GM10248 (cell line): ENCODE measurements around the gene LILRB5.

ENCODE experiments used
- CTCF ChIA-PET: fragments of 300-600 bp; sonication (Branson Sonifier 250); formaldehyde crosslinking; extraction: SDS; loops from one replicate; lab custom pipeline; 2021; ENCODE audit warnings: antibody characterized with exemption; lab: Yijun Ruan, JAX
- POLR2A ChIA-PET: fragments of 350-650 bp; sonication (Branson Sonifier 250); formaldehyde crosslinking; extraction: SDS; loops from one replicate; lab custom pipeline; 2020; ENCODE audit warnings: antibody characterized with exemption; lab: Yijun Ruan, JAX
- DNase-seq: peaks from one replicate; pipeline ENCODE4 v3.0.0; 2012; ENCODE audit errors: extremely low spot score
- TF ChIP-seq, protein P1 (sequence below): IDR thresholded peaks from 2 replicates; pipeline ENCODE4 v1.5.1; 2012; ENCODE audit warnings: mild to moderate bottlenecking, low read depth; ENCODE audit errors: extremely low read depth, missing control alignments, control extremely low read depth

LILRB5 gene

DNA sequence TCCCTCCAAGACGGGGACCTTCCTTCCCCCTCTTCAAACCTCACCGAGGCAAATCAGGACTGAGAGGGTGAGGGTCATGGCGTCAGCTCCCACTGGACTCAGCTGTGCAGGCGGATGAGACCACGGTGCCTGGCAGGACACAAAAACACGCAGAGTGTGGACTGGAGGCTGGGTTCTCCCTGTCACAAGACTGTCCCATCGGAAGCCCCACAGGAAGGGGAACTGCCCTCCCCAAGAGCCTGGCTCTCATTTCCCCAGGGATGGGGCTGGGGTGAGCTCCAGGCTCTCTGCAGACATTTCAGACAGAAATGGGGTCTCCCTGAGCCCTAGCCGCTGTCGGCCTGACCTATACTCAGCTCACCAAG is at the start of gene LILRB5:
TSS of gene LILRB5 (minus strand) at position 158 of the 365 bp plus-strand sequence. CDS start at position 78, 80 bp downstream.
- TF ChIP-seq, protein P1, sequence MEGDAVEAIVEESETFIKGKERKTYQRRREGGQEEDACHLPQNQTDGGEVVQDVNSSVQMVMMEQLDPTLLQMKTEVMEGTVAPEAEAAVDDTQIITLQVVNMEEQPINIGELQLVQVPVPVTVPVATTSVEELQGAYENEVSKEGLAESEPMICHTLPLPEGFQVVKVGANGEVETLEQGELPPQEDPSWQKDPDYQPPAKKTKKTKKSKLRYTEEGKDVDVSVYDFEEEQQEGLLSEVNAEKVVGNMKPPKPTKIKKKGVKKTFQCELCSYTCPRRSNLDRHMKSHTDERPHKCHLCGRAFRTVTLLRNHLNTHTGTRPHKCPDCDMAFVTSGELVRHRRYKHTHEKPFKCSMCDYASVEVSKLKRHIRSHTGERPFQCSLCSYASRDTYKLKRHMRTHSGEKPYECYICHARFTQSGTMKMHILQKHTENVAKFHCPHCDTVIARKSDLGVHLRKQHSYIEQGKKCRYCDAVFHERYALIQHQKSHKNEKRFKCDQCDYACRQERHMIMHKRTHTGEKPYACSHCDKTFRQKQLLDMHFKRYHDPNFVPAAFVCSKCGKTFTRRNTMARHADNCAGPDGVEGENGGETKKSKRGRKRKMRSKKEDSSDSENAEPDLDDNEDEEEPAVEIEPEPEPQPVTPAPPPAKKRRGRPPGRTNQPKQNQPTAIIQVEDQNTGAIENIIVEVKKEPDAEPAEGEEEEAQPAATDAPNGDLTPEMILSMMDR = no peak
- DNase-seq = no peak
- CTCF ChIA-PET = interaction anchor here (2.8 to 3.4 kb wide), 2 partner anchors 9 to 12 kb away, joined by 12 to 20 read pairs; no protein-coding TSS in a partner anchor
- POLR2A ChIA-PET = no interaction called here

DNA sequence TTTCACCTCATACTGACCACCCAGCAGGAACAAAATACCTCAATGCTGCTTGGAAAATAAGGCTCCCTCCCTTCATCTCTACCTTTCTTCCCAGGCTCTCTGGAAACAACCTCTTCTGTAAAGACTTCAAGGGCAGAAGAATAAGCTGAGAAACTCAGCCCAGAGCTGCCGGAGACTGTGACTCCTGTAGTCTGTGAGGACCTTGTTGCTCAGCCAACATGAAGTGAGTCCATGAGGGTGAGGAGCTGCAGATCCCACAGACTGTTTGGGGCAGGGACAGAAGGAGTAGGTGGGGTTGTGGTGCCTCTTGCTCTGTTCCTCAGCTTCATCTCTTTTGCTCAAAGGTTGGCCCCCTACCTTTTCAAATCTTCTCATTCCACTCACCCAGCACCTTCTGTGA is 48.1 kb upstream of the LILRB5 start:
- TF ChIP-seq, protein P1 = no peak
- CTCF ChIA-PET = no interaction called here
- POLR2A ChIA-PET = no interaction called here
- no peak for DNase-seq

DNA sequence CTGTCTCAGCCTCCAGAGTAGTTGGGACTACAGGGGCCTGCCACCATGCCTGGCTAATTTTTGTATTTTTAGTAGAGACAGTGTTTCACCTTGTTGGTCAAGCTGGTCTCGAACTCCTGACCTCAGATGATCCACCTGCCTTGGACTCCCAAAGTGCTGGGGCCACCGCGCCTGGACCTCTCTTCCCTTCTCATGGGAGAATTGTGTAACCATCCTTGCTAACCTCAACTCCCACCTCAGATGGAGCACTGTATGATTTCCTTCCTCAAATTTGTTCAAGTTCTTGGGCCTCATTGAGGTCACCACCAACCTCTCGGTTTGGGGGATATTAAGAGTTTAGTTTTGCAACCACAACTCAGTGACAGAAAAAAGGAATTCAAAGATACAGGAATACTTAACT is 45.2 kb upstream of the LILRB5 start:
- TF ChIP-seq, protein P1 = no peak

DNA sequence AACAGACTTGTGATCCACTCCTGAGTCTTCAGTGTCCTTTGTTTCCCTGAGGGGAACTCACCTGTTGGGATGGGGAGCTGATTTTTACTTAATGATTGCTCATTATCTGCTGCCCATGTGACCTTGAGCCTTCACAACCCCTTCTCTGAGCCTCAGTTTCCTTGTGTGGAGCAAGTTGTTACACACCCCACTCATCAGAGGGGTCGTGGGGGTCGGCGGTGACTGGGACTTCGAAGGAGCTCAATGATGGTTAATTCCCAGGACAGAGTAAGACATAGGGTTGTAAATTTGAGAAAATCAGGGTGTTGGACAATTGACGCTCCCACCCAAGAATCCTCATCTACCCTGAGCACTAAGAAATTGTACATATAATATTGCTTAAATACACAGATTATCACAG is 42.4 kb upstream of the LILRB5 start:
- ChIA-PET CTCF (no interaction called here), POLR2A (no interaction called here)
- TF ChIP-seq, protein P1 = no peak
- no peak for DNase-seq

More for the DNA sequence above, 45.2 kb upstream of the LILRB5 start:
- CTCF ChIA-PET = no interaction called here
- DNase-seq = no peak
- POLR2A ChIA-PET = no interaction called here

DNA sequence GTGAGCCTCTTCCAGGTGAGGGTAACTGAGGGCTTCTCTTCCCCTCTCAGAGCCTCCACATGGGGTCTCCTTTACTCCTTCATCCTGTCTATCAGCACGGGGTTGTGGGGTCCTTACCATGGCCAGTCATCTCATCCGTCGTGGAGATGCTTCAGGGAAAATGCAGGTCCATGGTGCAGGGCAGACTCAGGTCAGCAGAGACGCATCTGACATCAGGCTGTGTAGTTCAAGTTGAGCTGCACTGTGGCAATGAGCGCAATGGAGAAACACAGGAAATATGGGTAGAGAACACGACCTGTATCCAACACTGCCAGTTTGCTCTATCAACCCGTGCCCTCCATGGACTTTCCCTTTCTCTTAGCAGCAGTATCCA is 42.0 kb upstream of the LILRB5 start:
- CTCF ChIA-PET = no interaction called here
- TF ChIP-seq, protein P1 = no peak
- POLR2A ChIA-PET = no interaction called here
- DNase-seq = no peak

DNA sequence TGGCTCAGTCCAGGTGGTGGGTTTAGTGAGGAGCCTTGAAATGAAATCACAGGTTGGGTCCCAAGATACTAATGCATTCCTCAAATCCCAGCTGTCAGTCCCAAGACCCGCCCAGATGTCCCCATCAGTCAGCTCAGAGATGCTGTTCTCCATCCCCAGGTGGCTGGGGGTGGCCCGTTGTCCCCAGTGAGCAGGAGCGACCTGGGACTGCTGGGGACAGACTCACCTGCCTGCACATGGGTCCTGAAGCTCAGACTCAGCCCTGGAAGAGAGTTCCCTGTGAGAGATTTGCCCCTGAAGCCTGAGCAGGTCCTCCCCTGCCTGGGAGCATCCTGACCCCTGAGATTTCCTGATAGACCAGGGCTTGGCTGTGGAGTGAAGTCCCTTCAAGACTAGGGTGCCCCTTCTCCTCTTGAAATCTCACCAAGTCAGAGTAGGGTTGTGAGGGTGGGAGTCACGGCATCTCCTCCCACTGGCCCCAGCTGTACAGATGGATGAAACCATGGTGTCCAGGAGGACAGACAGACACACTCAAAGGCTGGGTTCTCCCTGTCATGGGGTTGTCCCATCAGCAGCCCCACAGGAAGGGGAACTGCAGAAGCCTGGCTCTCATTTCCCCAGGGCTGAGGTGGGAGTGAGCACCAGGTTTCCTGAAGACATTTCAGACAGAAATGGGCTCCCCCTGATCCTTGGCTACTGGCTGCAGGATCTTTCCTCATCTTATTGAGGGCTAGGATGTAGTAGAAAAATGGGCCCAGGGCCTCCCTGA is 41.5 kb upstream of the LILRB5 start:
- TF ChIP-seq, protein P1 = no peak
- POLR2A ChIA-PET = no interaction called here
- no peak for DNase-seq
- CTCF ChIA-PET = interaction anchor here (0.7 to 1.6 kb wide), 2 partner anchors 33 to 92 kb away, joined by 3 read pairs; no protein-coding TSS in a partner anchor
